A549 treated with dexamethasone at 1 μM for 4 hours (cell line): Measurements from ENCODE around the gene CASP2. TPM values are rescaled to one million over a fixed set of nuclear protein-coding genes. Genes with fewer than 3 reads are reported as not detected.

Experiments used
- total RNA-seq: library from RNA; stranded (reverse); fragments of 200-300 nt; extraction: Qiagen RNA extraction; gene quantifications from 5 replicates; pipeline ENCODE4 v1.2.3, GENCODE V29; 2022

Gene CASP2
- total RNA-seq = 20.7 to 24.6 TPM (median 21.4 TPM) in 5 replicates

GRCh38 chr7:143287935-143288826 lies at the start of gene CASP2:
Gene CASP2, plus strand, starts transcription at chr7:143288351. Its CDS starts 105 bp downstream, at chr7:143288456.

GRCh38 chr7:143263266-143264195 lies 24.6 kb upstream of the CASP2 start, which contains the start of gene GSTK1:
Gene GSTK1, plus strand, starts transcription at chr7:143263441. Its CDS starts 73 bp downstream, at chr7:143263514.

DNA sequence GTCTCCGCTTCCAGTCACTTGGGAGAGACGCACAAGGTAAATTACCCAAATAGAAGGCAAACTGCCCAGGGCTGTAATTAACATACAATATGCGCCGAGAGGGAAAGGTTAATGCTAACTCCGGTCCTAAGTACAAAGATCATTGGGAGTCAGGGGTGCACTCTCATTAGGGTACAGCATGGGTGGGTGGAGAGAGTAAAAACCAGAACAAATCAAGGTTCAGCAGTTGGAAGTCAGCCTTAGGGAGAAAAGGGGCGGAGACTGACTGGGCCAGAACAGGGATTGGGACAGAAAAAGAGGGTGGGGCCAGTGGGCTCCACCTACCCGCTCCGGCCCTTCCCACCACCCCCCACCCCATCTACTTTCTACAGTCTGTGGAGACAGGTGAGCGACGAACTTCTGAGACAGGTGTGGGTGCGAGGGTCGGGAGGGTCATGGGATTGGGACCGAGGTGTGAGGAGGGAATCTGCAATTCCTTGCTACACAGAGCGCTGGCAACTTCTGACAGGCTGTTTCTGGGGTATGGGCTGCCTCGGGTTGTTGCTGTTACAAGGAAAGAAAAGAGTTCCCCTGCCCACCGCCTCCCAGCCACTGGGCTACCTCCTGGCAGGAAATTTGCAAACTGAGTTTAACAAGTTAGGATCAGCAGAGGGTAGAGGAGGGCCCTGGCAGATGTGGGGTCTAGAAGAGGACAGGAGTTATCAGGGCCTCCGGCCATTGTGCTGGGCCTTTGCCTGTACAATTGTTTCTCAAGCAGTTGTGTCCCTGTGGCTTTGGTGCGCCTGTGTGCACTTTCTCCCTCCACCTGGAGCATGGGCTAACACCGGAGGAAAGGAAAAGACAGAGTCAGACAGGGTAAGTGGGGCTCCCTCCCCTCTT lies 3.3 kb upstream of the CASP2 start, which contains the start of gene TMEM139:
TMEM139 (plus strand) TSS at position 368 of the 879 bp plus-strand sequence. CDS start 1,000 bp downstream, outside the sequence.

GRCh38 chr7:143315776-143316175 lies 27.6 kb downstream of the CASP2 start, which contains the start of gene CLCN1:
Gene CLCN1, plus strand, starts transcription at chr7:143316111. Its CDS starts 102 bp downstream, at chr7:143316213.

Other genes starting within 250 kb of the CASP2 start
- gene OR6V1, start 236.0 kb upstream of the CASP2 start, total RNA-seq = not detected in 5 replicates
- gene PIP, start 156.3 kb upstream of the CASP2 start, total RNA-seq = 0.19 to 0.32 TPM (median 0.23 TPM) in 3 of 5 replicates, not detected in the others
- not detected in 5 replicates for gene TAS2R39, start 104.9 kb upstream of the CASP2 start, total RNA-seq
- gene TAS2R40, start 66.3 kb upstream of the CASP2 start, total RNA-seq = not detected in 5 replicates
- gene GSTK1, start 24.9 kb upstream of the CASP2 start, total RNA-seq = 112 to 119 TPM (median 113 TPM) in 5 replicates
- gene TMEM139, start 3.4 kb upstream of the CASP2 start, total RNA-seq = 0.63 to 1.0 TPM (median 0.67 TPM) in 5 replicates
- gene CLCN1, start 27.8 kb downstream of the CASP2 start, total RNA-seq = 0.03 to 0.06 TPM (median 0.05 TPM) in 3 of 5 replicates, not detected in the others
- gene FAM131B, start 74.4 kb downstream of the CASP2 start, total RNA-seq = 0.25 to 0.38 TPM (median 0.34 TPM) in 5 replicates
- gene ZYX, start 93.0 kb downstream of the CASP2 start, total RNA-seq = 143 to 225 TPM (median 205 TPM) in 5 replicates
- 0.13 to 0.14 TPM in 2 of 5 replicates, not detected in the others for gene EPHA1, start 120.5 kb downstream of the CASP2 start, total RNA-seq
- gene TAS2R60, start 155.1 kb downstream of the CASP2 start, total RNA-seq = not detected in 5 replicates
- gene TAS2R41, start 189.5 kb downstream of the CASP2 start, total RNA-seq = not detected in 5 replicates